SU-DHL-6 (cell line): Measurements from ENCODE around the gene C1orf210.

Experiments used
- H2AFZ ChIP-seq: fragments of 200-600 bp; sonication (generic); 2 replicates; pipeline ENCODE4 v1.6.1; 2014; ENCODE audit warnings: low read depth, mild to moderate bottlenecking, moderate library complexity, mixed read lengths, antibody characterized with exemption, low read length; ENCODE audit not compliant: severe bottlenecking
- H3F3A ChIP-seq: fragments of 200-600 bp; shearing (Covaris generic); 2 replicates; pipeline ENCODE4 v1.6.0; 2016; ENCODE audit warnings: antibody characterized with exemption, mild to moderate bottlenecking; ENCODE audit not compliant: insufficient read depth
- H3K27ac ChIP-seq: fragments of 200-600 bp; sonication (generic); 2 replicates; pipeline ENCODE4 v1.5.1; 2016; ENCODE audit warnings: low read depth, mild to moderate bottlenecking, low read length, moderate library complexity, mixed read lengths
- H3K27me3 ChIP-seq: fragments of 200-600 bp; sonication (generic), shearing (Covaris generic); 2 replicates; pipeline ENCODE4 v1.6.0; 2014; ENCODE audit warnings: mild to moderate bottlenecking, low read length
- H3K36me3 ChIP-seq: fragments of 200-600 bp; sonication (generic); 2 replicates; pipeline ENCODE4 v1.6.1; 2014; ENCODE audit warnings: mild to moderate bottlenecking, low read length, mixed read lengths
- H3K4me2 ChIP-seq: fragments of 300-600, 200-600 bp; shearing (Covaris generic), sonication (generic); 2 replicates; pipeline ENCODE4 v1.6.0; 2014; ENCODE audit warnings: low read length, low read depth, mild to moderate bottlenecking; ENCODE audit not compliant: poor library complexity, severe bottlenecking
- H3K4me3 ChIP-seq: fragments of 200-600 bp; sonication (generic); 2 replicates; pipeline ENCODE4 v1.5.1; 2014; ENCODE audit warnings: antibody characterized with exemption, low read length, mild to moderate bottlenecking, mixed read lengths; ENCODE audit not compliant: insufficient read depth, poor library complexity, severe bottlenecking
- H3K79me2 ChIP-seq: fragments of 200-600 bp; sonication (generic); 2 replicates; pipeline ENCODE4 v1.6.1; 2014; ENCODE audit warnings: mild to moderate bottlenecking, low read length, moderate library complexity; ENCODE audit not compliant: insufficient read depth
- H3K9ac ChIP-seq: fragments of 200-600 bp; sonication (generic); 2 replicates; pipeline ENCODE4 v1.7.0; 2014; ENCODE audit warnings: mild to moderate bottlenecking, low read length
- H3K9me2 ChIP-seq: fragments of 200-600 bp; sonication (generic); replicated peaks from 2 replicates; pipeline ENCODE4 v1.6.1; 2014; ENCODE audit warnings: low read length; ENCODE audit not compliant: insufficient read depth
- H3K9me3 ChIP-seq: fragments of 200-600 bp; sonication (generic); 2 replicates; pipeline ENCODE4 v1.6.1; 2014; ENCODE audit warnings: low read length, mixed read lengths; ENCODE audit not compliant: insufficient read depth
- H4K20me1 ChIP-seq: fragments of 200-600 bp; sonication (generic); 2 replicates; pipeline ENCODE4 v1.6.1; 2014; ENCODE audit warnings: low read depth, mild to moderate bottlenecking, antibody characterized with exemption, low read length, moderate library complexity, mixed read lengths
- EZH2phosphoT487 ChIP-seq: fragments of 200-600 bp; sonication (generic), shearing (Covaris generic); conservative IDR thresholded peaks from 2 replicates; pipeline ENCODE4 v1.6.1; 2018; ENCODE audit warnings: mild to moderate bottlenecking, antibody characterized with exemption, low read length, moderate library complexity, mixed read lengths
- TF ChIP-seq, protein P1 (sequence below): fragments of 200-600 bp; sonication (generic); IDR thresholded peaks from one replicate; pipeline ENCODE4 v1.5.1; 2017; ENCODE audit warnings: antibody characterized with exemption, mild to moderate bottlenecking, low read length, moderate library complexity; ENCODE audit not compliant: insufficient read depth, poor library complexity, severe bottlenecking

C1orf210 gene

GRCh38 chr1:43255438-43256210, 29.8 kb downstream of the C1orf210 start:
- TF ChIP-seq, protein P1, sequence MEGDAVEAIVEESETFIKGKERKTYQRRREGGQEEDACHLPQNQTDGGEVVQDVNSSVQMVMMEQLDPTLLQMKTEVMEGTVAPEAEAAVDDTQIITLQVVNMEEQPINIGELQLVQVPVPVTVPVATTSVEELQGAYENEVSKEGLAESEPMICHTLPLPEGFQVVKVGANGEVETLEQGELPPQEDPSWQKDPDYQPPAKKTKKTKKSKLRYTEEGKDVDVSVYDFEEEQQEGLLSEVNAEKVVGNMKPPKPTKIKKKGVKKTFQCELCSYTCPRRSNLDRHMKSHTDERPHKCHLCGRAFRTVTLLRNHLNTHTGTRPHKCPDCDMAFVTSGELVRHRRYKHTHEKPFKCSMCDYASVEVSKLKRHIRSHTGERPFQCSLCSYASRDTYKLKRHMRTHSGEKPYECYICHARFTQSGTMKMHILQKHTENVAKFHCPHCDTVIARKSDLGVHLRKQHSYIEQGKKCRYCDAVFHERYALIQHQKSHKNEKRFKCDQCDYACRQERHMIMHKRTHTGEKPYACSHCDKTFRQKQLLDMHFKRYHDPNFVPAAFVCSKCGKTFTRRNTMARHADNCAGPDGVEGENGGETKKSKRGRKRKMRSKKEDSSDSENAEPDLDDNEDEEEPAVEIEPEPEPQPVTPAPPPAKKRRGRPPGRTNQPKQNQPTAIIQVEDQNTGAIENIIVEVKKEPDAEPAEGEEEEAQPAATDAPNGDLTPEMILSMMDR, result no peak
- no peak for TF ChIP-seq EZH2phosphoT487
- Histone ChIP-seq H3K4me3 (no peak overlapping the region), H3K9me3 (no peaks in the 10 kb centered on the region; the same call in 1 of the 2 replicates), H3K9ac (no peak overlapping the region), H3K9me2 (no peaks in the 10 kb centered on the region), H3F3A (no peaks in the 10 kb centered on the region), H3K27ac (no peak overlapping the region), H2AFZ (no peak overlapping the region), H3K79me2 (no peaks in the 10 kb centered on the region), H3K4me2 (no peak overlapping the region), H4K20me1 (no peaks in the 10 kb centered on the region), H3K36me3 (no peaks in the 10 kb centered on the region), H3K27me3 (no peaks in the 10 kb centered on the region)

- Histone ChIP-seq H3K79me2 (no peaks in the 10 kb centered on the region), H3K9ac (no peak overlapping the region), H4K20me1 (no peaks in the 10 kb centered on the region), H3K4me3 (no peak overlapping the region), H3K27ac (no peak overlapping the region), H3K4me2 (no peak overlapping the region), H3K27me3 (no peaks in the 10 kb centered on the region), H2AFZ (no peak overlapping the region), H3K9me3 (no peaks in the 10 kb centered on the region; the same call in 1 of the 2 replicates), H3F3A (no peaks in the 10 kb centered on the region), H3K9me2 (no peaks in the 10 kb centered on the region), H3K36me3 (no peaks in the 10 kb centered on the region)
- TF ChIP-seq, protein P1, result no peak
- no peak for TF ChIP-seq EZH2phosphoT487
Measured at GRCh38 chr1:43253876-43254275, 31.5 kb downstream of the C1orf210 start.

GRCh38 chr1:43253173-43253572, 32.2 kb downstream of the C1orf210 start:
- Histone ChIP-seq H3K27me3 (no peaks in the 10 kb centered on the region), H3K79me2 (no peaks in the 10 kb centered on the region), H2AFZ (no peak overlapping the region), H3F3A (no peaks in the 10 kb centered on the region), H3K36me3 (no peaks in the 10 kb centered on the region), H3K4me3 (no peak overlapping the region), H3K4me2 (no peak overlapping the region), H3K9me2 (no peaks in the 10 kb centered on the region), H3K27ac (no peak overlapping the region), H4K20me1 (no peaks in the 10 kb centered on the region), H3K9me3 (no peaks in the 10 kb centered on the region; the same call in 1 of the 2 replicates), H3K9ac (no peak overlapping the region)
- TF ChIP-seq EZH2phosphoT487, result no peak
- TF ChIP-seq, protein P1, result no peak
